HT1080 (cell line): ENCODE measurements around the gene SERPINA12. TPM values are rescaled to one million over a fixed set of nuclear protein-coding genes. Genes with fewer than 3 reads are reported as not detected.
"Not testable (repeated sequence)": the region's sequence is repeated elsewhere in the genome, so short reads cannot be mapped to it uniquely, and the experiment has no call there.

ENCODE experiments used
- DNase-seq: peaks from one replicate; pipeline ENCODE4 v3.0.0-alpha.2; 2015; ENCODE audit warnings: low read depth
- total RNA-seq: library from RNA; depleted of rRNA; stranded (reverse); fragments of >200 nt; shearing (Covaris generic); gene quantifications from 2 replicates; pipeline ENCODE4 v1.2.3, GENCODE V29; 2014

The SERPINA12 gene
- total RNA-seq, 1 experiment from 2014 or later, result not detected

GRCh38 chr14:94538070-94538740 is 28.9 kb upstream of the SERPINA12 start:
- DNase-seq, result no peak

- peak; percentile 45 for DNase-seq
These were observed 27.6 kb upstream of the SERPINA12 start for GRCh38 chr14:94536836-94537235.

- no peak for DNase-seq
These were observed 26.2 kb upstream of the SERPINA12 start for GRCh38 chr14:94535506-94535905.

- DNase-seq, result peak; percentile 43
These were observed 23.2 kb upstream of the SERPINA12 start for GRCh38 chr14:94532447-94532846.

- DNase-seq, result no peak
These were observed 21.9 kb upstream of the SERPINA12 start for GRCh38 chr14:94531187-94531586.

- no peak for DNase-seq
These were observed 14.8 kb upstream of the SERPINA12 start for GRCh38 chr14:94524093-94524492.

GRCh38 chr14:94523265-94523664 is 14.0 kb upstream of the SERPINA12 start:
- no peak for DNase-seq

GRCh38 chr14:94522115-94522724 is 13.0 kb upstream of the SERPINA12 start:
- no peak for DNase-seq

GRCh38 chr14:94521375-94522114 is 12.3 kb upstream of the SERPINA12 start:
- DNase-seq, result no peak

GRCh38 chr14:94517641-94518257 is 8.5 kb upstream of the SERPINA12 start:
- DNase-seq, result no peak

GRCh38 chr14:94517248-94517640 is 8.0 kb upstream of the SERPINA12 start:
- DNase-seq, result no peak

- DNase-seq, result no peak
These were observed 6.6 kb upstream of the SERPINA12 start for GRCh38 chr14:94515856-94516255.

GRCh38 chr14:94515426-94515825 is 6.2 kb upstream of the SERPINA12 start:
- DNase-seq, result no peak

GRCh38 chr14:94514351-94514750 is 5.1 kb upstream of the SERPINA12 start:
- no peak for DNase-seq

- DNase-seq, result not testable (repeated sequence)
These were observed 1.2 kb upstream of the SERPINA12 start for GRCh38 chr14:94510481-94510880.

- DNase-seq, result no peak
These were observed 3.6 kb downstream of the SERPINA12 start for GRCh38 chr14:94505641-94506040.

GRCh38 chr14:94505206-94505605 is 4.1 kb downstream of the SERPINA12 start:
- DNase-seq, result no peak

- no peak for DNase-seq
These were observed 7.4 kb downstream of the SERPINA12 start for GRCh38 chr14:94501588-94502516.

GRCh38 chr14:94500264-94500663 is 9.0 kb downstream of the SERPINA12 start:
- DNase-seq, result no peak

GRCh38 chr14:94499673-94500072 is 9.6 kb downstream of the SERPINA12 start:
- no peak for DNase-seq

- DNase-seq, result no peak
These were observed 11.1 kb downstream of the SERPINA12 start for GRCh38 chr14:94498215-94498614.
